ENCODE data around the gene DYDC2. TPM values are rescaled to one million over a fixed set of nuclear protein-coding genes. Genes with fewer than 3 reads are reported as not detected.

The DYDC2 gene
- total RNA-seq, 1 experiment from 2014 or later = not detected

GRCh38 chr10:80390740-80391139 is 34.2 kb downstream of the DYDC2 start:
- no peaks in the 10 kb centered on the region for H3K9me3 Mint-ChIP-seq (ENCODE audit: low read depth, unreplicated experiment)
- H3K4me3 Mint-ChIP-seq (ENCODE audit: low read depth, unreplicated experiment) = no peak overlapping the region
- H3K27ac Mint-ChIP-seq (ENCODE audit: unreplicated experiment) = no peak overlapping the region
- H3K4me1 Mint-ChIP-seq (ENCODE audit: low read depth, unreplicated experiment) = no peaks in the 10 kb centered on the region
- TF ChIP-seq CTCF (IDR thresholded peaks at IDR 0.05; ENCODE audit: unreplicated experiment) = no peak
- BruUV-seq (replicated peaks) = no TSS peak
- H3K27me3 Mint-ChIP-seq (ENCODE audit: unreplicated experiment) = peaks cover 19% of the 10 kb centered on the region
- CTCF ChIA-PET = interaction anchor here (0.7 kb wide), 4 partner anchors 33 to 896 kb away, joined by 3 to 5 read pairs (median 4); no protein-coding TSS in a partner anchor
- no peaks in the 10 kb centered on the region for H3K36me3 Mint-ChIP-seq (ENCODE audit: insufficient read depth, unreplicated experiment)
- no peak for DNase-seq
- intact Hi-C loops (cut with micrococcal nuclease; ENCODE audit: unreplicated experiment) = no loop called here

- intact Hi-C loops (cut with micrococcal nuclease; ENCODE audit: unreplicated experiment) = no loop called here
- no peaks in the 10 kb centered on the region for H3K36me3 Mint-ChIP-seq (ENCODE audit: insufficient read depth, unreplicated experiment)
- H3K9me3 Mint-ChIP-seq (ENCODE audit: low read depth, unreplicated experiment) = no peaks in the 10 kb centered on the region
- TF ChIP-seq CTCF (IDR thresholded peaks at IDR 0.05; ENCODE audit: unreplicated experiment) = no peak
- peaks cover 30% of the 10 kb centered on the region for H3K27me3 Mint-ChIP-seq (ENCODE audit: unreplicated experiment)
- H3K4me1 Mint-ChIP-seq (ENCODE audit: low read depth, unreplicated experiment) = no peaks in the 10 kb centered on the region
- CTCF ChIA-PET = interaction anchor here (0.8 kb wide), 1 partner anchor 19 kb away, joined by 3 read pairs; no protein-coding TSS in a partner anchor
- no peak overlapping the region for H3K4me3 Mint-ChIP-seq (ENCODE audit: low read depth, unreplicated experiment)
- no peak overlapping the region for H3K27ac Mint-ChIP-seq (ENCODE audit: unreplicated experiment)
- no peak for DNase-seq
- no TSS peak for BruUV-seq (replicated peaks)
Measured at GRCh38 chr10:80392250-80392649, 35.7 kb downstream of the DYDC2 start.

- Mint-ChIP-seq H3K4me1 (ENCODE audit: low read depth, unreplicated experiment) (no peaks in the 10 kb centered on the region), H3K9me3 (ENCODE audit: low read depth, unreplicated experiment) (no peaks in the 10 kb centered on the region), H3K27ac (ENCODE audit: unreplicated experiment) (no peak overlapping the region), H3K36me3 (ENCODE audit: insufficient read depth, unreplicated experiment) (no peaks in the 10 kb centered on the region), H3K27me3 (ENCODE audit: unreplicated experiment) (peaks cover 37% of the 10 kb centered on the region), H3K4me3 (ENCODE audit: low read depth, unreplicated experiment) (no peak overlapping the region)
- DNase-seq = no peak
- BruUV-seq (replicated peaks) = no TSS peak
- CTCF ChIA-PET = no interaction called here
- TF ChIP-seq CTCF (IDR thresholded peaks at IDR 0.05; ENCODE audit: unreplicated experiment) = no peak
- intact Hi-C loops (cut with micrococcal nuclease; ENCODE audit: unreplicated experiment) = no loop called here
Measured at GRCh38 chr10:80394358-80394916, 37.9 kb downstream of the DYDC2 start.

GRCh38 chr10:80397014-80397413 is 40.4 kb downstream of the DYDC2 start:
- intact Hi-C loops (cut with micrococcal nuclease; ENCODE audit: unreplicated experiment) = no loop called here
- CTCF ChIA-PET = interaction anchor here (1.0 kb wide), 2 partner anchors 11 to 14 kb away, joined by 5 read pairs; partner anchors contain the start of gene PRXL2A
- H3K27ac Mint-ChIP-seq (ENCODE audit: unreplicated experiment) = no peak overlapping the region

More at GRCh38 chr10:80397014-80397413, 40.4 kb downstream of the DYDC2 start:
- Mint-ChIP-seq H3K9me3 (ENCODE audit: low read depth, unreplicated experiment) (no peaks in the 10 kb centered on the region), H3K36me3 (ENCODE audit: insufficient read depth, unreplicated experiment) (no peaks in the 10 kb centered on the region), H3K4me3 (ENCODE audit: low read depth, unreplicated experiment) (no peak overlapping the region), H3K4me1 (ENCODE audit: low read depth, unreplicated experiment) (no peaks in the 10 kb centered on the region), H3K27me3 (ENCODE audit: unreplicated experiment) (peaks cover 26% of the 10 kb centered on the region)
- no peak for DNase-seq
- no peak for TF ChIP-seq CTCF (IDR thresholded peaks at IDR 0.05; ENCODE audit: unreplicated experiment)
- BruUV-seq (replicated peaks) = no TSS peak
